Prostate gland (tissue), 2 donors: ENCODE data around the gene MED12L.

Experiments
- POLR2A ChIP-seq: fragments of 450-650 bp; IDR thresholded peaks from one replicate; pipeline ENCODE4 v1.6.1; 2016; ENCODE audit warnings: antibody characterized with exemption, mild to moderate bottlenecking
- TF ChIP-seq, protein P1 (sequence below), 4 experiments: fragments of 200-600 bp in 2 of 4; fragments of 450-650 bp in 2 of 4; sonication (generic) in 2 of 4; IDR thresholded peaks; 1 replicate in 3 of 4; 2 replicates in 1 of 4; pipeline ENCODE4 v1.5.1; 2016 to 2019; ENCODE audit warnings: antibody characterized with exemption in 4 of 4, mild to moderate bottlenecking in 2 of 4, moderate library complexity in 2 of 4

DNA sequence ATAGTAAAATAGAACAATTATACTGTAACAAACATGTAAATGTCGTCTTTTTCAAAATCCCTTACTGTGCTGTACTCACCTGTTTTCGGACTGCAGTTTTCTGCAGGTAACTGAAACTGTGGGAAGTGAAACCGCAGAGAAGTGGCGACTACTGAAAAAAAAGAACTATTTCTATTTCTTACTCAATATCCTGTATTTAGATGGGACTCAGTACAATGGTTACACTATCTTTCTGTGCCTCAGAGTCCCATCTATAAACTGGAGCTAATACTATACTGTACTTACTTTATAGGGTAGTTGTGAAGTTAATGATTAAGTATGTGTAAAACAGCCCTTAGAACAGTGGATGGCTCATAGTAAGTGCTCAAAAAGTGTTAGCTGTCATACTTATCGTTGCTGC is 313.4 kb downstream of the MED12L start:
- no peak for TF ChIP-seq POLR2A
- TF ChIP-seq, protein P1, sequence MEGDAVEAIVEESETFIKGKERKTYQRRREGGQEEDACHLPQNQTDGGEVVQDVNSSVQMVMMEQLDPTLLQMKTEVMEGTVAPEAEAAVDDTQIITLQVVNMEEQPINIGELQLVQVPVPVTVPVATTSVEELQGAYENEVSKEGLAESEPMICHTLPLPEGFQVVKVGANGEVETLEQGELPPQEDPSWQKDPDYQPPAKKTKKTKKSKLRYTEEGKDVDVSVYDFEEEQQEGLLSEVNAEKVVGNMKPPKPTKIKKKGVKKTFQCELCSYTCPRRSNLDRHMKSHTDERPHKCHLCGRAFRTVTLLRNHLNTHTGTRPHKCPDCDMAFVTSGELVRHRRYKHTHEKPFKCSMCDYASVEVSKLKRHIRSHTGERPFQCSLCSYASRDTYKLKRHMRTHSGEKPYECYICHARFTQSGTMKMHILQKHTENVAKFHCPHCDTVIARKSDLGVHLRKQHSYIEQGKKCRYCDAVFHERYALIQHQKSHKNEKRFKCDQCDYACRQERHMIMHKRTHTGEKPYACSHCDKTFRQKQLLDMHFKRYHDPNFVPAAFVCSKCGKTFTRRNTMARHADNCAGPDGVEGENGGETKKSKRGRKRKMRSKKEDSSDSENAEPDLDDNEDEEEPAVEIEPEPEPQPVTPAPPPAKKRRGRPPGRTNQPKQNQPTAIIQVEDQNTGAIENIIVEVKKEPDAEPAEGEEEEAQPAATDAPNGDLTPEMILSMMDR (IDR thresholded peaks at IDR 0.05), result no peak
